H1 (cell line): ENCODE results near the gene SLC6A20.

ENCODE experiments used
- CEBPB ChIP-seq: IDR thresholded peaks from 2 replicates; pipeline ENCODE4 v1.6.1; 2012; ENCODE audit warnings: low read depth, low read length
- POLR2A ChIP-seq, 2 experiments: IDR thresholded peaks; 1 replicate in 1 of 2; 2 replicates in 1 of 2; pipeline ENCODE4 v1.6.1; 2011; ENCODE audit warnings: low read depth in 2 of 2, low read length in 2 of 2, mild to moderate bottlenecking in 2 of 2; ENCODE audit errors: control extremely low read depth in 1 of 2
- POLR2AphosphoS5 ChIP-seq: IDR thresholded peaks from 2 replicates; pipeline ENCODE4 v1.6.1; 2011; ENCODE audit warnings: low read depth, low read length
- RBBP5 ChIP-seq: IDR thresholded peaks from 2 replicates; pipeline ENCODE4 v1.7.1; 2012; ENCODE audit warnings: low read depth, mild to moderate bottlenecking, inconsistent platforms, low read length, moderate library complexity, borderline replicate concordance
- TCF12 ChIP-seq: IDR thresholded peaks from 2 replicates; pipeline ENCODE4 v1.6.1; 2011; ENCODE audit warnings: low read depth, mild to moderate bottlenecking, low read length
- ZNF274 ChIP-seq: IDR thresholded peaks from 2 replicates; pipeline ENCODE4 v1.7.0; 2012; ENCODE audit warnings: low read length, borderline replicate concordance; ENCODE audit errors: extremely low read depth
- TF ChIP-seq, protein P1 (sequence below), 3 experiments: IDR thresholded peaks; 1 replicate in 2 of 3; 2 replicates in 1 of 3; pipeline versions ENCODE4 v1.5.1 to v1.6.1; 2011; ENCODE audit warnings: low read length in 3 of 3, mild to moderate bottlenecking in 3 of 3, inconsistent platforms in 2 of 3, low read depth in 1 of 3, moderate library complexity in 1 of 3; ENCODE audit not compliant: insufficient read depth in 1 of 3; ENCODE audit errors: control extremely low read depth in 1 of 3
- TF ChIP-seq, protein P2 (sequence below): IDR thresholded peaks from 2 replicates; pipeline ENCODE4 v1.6.1; 2012; ENCODE audit warnings: inconsistent platforms

DNA sequence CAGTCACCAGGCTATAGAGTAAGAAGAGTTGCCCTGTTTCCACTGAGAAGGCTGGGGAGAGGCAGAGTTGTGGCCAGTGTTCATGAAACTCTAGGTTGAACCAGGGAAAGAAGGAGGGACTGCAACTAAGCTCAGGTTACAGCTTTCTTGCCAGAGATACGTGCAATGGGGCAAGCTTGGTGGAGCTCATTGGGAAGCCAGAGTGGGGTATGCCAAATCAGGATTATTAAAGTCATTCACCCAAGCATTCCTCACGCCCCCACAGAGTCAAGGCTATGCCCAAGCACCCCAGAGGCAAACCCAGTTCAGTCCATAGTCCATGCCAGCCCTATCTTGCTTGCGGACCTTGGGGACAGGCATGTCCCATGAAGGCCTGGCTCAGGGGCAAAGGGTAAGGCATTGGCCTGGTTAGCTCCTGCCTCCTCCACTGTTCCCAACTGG is 17.6 kb downstream of the SLC6A20 start:
- TF ChIP-seq, protein P1, sequence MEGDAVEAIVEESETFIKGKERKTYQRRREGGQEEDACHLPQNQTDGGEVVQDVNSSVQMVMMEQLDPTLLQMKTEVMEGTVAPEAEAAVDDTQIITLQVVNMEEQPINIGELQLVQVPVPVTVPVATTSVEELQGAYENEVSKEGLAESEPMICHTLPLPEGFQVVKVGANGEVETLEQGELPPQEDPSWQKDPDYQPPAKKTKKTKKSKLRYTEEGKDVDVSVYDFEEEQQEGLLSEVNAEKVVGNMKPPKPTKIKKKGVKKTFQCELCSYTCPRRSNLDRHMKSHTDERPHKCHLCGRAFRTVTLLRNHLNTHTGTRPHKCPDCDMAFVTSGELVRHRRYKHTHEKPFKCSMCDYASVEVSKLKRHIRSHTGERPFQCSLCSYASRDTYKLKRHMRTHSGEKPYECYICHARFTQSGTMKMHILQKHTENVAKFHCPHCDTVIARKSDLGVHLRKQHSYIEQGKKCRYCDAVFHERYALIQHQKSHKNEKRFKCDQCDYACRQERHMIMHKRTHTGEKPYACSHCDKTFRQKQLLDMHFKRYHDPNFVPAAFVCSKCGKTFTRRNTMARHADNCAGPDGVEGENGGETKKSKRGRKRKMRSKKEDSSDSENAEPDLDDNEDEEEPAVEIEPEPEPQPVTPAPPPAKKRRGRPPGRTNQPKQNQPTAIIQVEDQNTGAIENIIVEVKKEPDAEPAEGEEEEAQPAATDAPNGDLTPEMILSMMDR (IDR thresholded peaks at IDR 0.05; ENCODE audit: control extremely low read depth in 1 of 3, insufficient read depth in 1 of 3, low read depth in 1 of 3, low read length in 3 of 3) = no peak
- no peak for TF ChIP-seq POLR2AphosphoS5
- TF ChIP-seq CEBPB = no peak
- TF ChIP-seq POLR2A (IDR thresholded peaks at IDR 0.05; ENCODE audit: control extremely low read depth in 1 of 2, low read depth in 2 of 2, low read length in 2 of 2) = no peak
- no peak for TF ChIP-seq ZNF274
- no peak for TF ChIP-seq RBBP5
- no peak for TF ChIP-seq TCF12
- TF ChIP-seq, protein P2, sequence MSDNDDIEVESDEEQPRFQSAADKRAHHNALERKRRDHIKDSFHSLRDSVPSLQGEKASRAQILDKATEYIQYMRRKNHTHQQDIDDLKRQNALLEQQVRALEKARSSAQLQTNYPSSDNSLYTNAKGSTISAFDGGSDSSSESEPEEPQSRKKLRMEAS = no peak
